Measurements from ENCODE around the gene TAAR2. TPM values are rescaled to one million over a fixed set of nuclear protein-coding genes. Genes with fewer than 3 reads are reported as not detected.

TAAR2 gene
- not detected for polyA plus RNA-seq
- long read RNA-seq, donor 1: 0 reads
- long read RNA-seq, donor 2: 0 reads
- long read RNA-seq, donor 3: 0 reads
- long read RNA-seq, donor 4: 0 reads
- long read RNA-seq, donor 5: 0 reads
- long read RNA-seq, donor 6: 0 reads
- long read RNA-seq, donor 7: 0 reads
- long read RNA-seq, donor 8: 0 reads
- long read RNA-seq, donor 9: 0 reads
- long read RNA-seq, donor 10: 0 reads
- long read RNA-seq, donor 11: 0 reads

GRCh38 chr6:132624175-132624574 is at the start of gene TAAR2:
Gene TAAR2, minus strand, starts transcription at chr6:132624275. Its CDS starts 0 bp downstream, at chr6:132624275.
- DNase-seq: no peak
- Histone ChIP-seq H3K27ac (ENCODE audit: low read length) (no peak within 1 kb of the TSS), H3K9me3 (ENCODE audit: control insufficient read depth, low read depth, low read length) (no peaks in the 10 kb centered on the region), H3K4me1 (ENCODE audit: control insufficient read depth, insufficient read depth, low read length) (no peaks in the 10 kb centered on the region), H3K27me3 (ENCODE audit: control insufficient read depth, insufficient read depth, low read length) (no peaks in the 10 kb centered on the region), H3K4me3 (ENCODE audit: low read length) (no peak within 1 kb of the TSS), H3K36me3 (ENCODE audit: control insufficient read depth, insufficient read depth, low read length) (no peaks in the 10 kb centered on the region)
- no CpG with 5 or more reads among the region's 6 CpGs for WGBS (ENCODE audit: insufficient coverage, low lambda C conversion rate)

- H3K36me3 ChIP-seq (ENCODE audit: control insufficient read depth, insufficient read depth, low read length): no peaks in the 10 kb centered on the region
- H3K9me3 ChIP-seq (ENCODE audit: control insufficient read depth, low read depth, low read length): no peaks in the 10 kb centered on the region
- DNase-seq: peak; percentile 79 to 89
- no peaks in the 10 kb centered on the region for H3K27me3 ChIP-seq (ENCODE audit: control insufficient read depth, insufficient read depth, low read length)
- WGBS (ENCODE audit: insufficient coverage, low lambda C conversion rate): 40% methylated on average over 3 of the region's 10 CpGs
- peaks cover 27% of the 10 kb centered on the region for H3K4me1 ChIP-seq (ENCODE audit: control insufficient read depth, insufficient read depth, low read length)
- peak overlapping the region; percentile 64 for H3K27ac ChIP-seq (ENCODE audit: low read length)
- H3K4me3 ChIP-seq (ENCODE audit: low read length): no peak overlapping the region
Observed at GRCh38 chr6:132673376-132674094, 49.5 kb upstream of the TAAR2 start.

GRCh38 chr6:132671295-132671694 is 47.2 kb upstream of the TAAR2 start:
- peak; percentile 32 to 35 for DNase-seq
- Histone ChIP-seq H3K27me3 (ENCODE audit: control insufficient read depth, insufficient read depth, low read length) (no peaks in the 10 kb centered on the region), H3K36me3 (ENCODE audit: control insufficient read depth, insufficient read depth, low read length) (no peaks in the 10 kb centered on the region), H3K27ac (ENCODE audit: low read length) (peak overlapping the region; percentile 64), H3K9me3 (ENCODE audit: control insufficient read depth, low read depth, low read length) (no peaks in the 10 kb centered on the region), H3K4me1 (ENCODE audit: control insufficient read depth, insufficient read depth, low read length) (peaks cover 27% of the 10 kb centered on the region), H3K4me3 (ENCODE audit: low read length) (no peak overlapping the region)
- 20% methylated on average over 1 of the region's 1 CpG for WGBS (ENCODE audit: insufficient coverage, low lambda C conversion rate)

GRCh38 chr6:132669690-132670291 is 45.7 kb upstream of the TAAR2 start:
- H3K27ac ChIP-seq (ENCODE audit: low read length): peak overlapping the region; percentile 28

DNA sequence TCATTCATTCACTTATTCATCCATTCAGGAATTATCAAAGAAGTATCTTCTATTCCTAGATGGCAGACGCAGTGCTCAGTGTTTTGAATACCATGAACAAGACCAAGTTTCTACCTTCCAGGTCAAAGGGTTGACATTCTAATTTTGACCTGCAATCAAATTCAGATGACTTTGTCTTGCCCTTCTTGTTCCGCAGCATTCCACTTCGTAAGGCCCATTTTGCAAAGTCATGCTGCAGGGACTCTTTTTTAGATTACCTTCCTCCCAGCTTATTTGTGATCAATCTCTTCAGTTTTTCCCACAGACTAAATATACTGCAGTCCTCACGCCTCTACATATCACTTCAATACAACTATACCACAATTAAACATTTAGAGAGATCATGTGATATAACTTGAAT is 42.0 kb upstream of the TAAR2 start:
- 88% methylated on average over 3 of the region's 4 CpGs for WGBS (ENCODE audit: insufficient coverage, low lambda C conversion rate)
- Histone ChIP-seq H3K9me3 (ENCODE audit: control insufficient read depth, low read depth, low read length) (no peaks in the 10 kb centered on the region), H3K36me3 (ENCODE audit: control insufficient read depth, insufficient read depth, low read length) (no peaks in the 10 kb centered on the region), H3K27ac (ENCODE audit: low read length) (no peak overlapping the region), H3K27me3 (ENCODE audit: control insufficient read depth, insufficient read depth, low read length) (no peaks in the 10 kb centered on the region), H3K4me1 (ENCODE audit: control insufficient read depth, insufficient read depth, low read length) (peaks cover 8% of the 10 kb centered on the region), H3K4me3 (ENCODE audit: low read length) (no peak overlapping the region)
- no peak for DNase-seq

More at GRCh38 chr6:132669690-132670291, 45.7 kb upstream of the TAAR2 start:
- H3K4me3 ChIP-seq (ENCODE audit: low read length): no peak overlapping the region
- H3K9me3 ChIP-seq (ENCODE audit: control insufficient read depth, low read depth, low read length): no peaks in the 10 kb centered on the region
- DNase-seq: peak; percentile 33 to 68
- no CpG with 5 or more reads among the region's 4 CpGs for WGBS (ENCODE audit: insufficient coverage, low lambda C conversion rate)
- no peaks in the 10 kb centered on the region for H3K27me3 ChIP-seq (ENCODE audit: control insufficient read depth, insufficient read depth, low read length)
- peaks cover 27% of the 10 kb centered on the region for H3K4me1 ChIP-seq (ENCODE audit: control insufficient read depth, insufficient read depth, low read length)
- no peaks in the 10 kb centered on the region for H3K36me3 ChIP-seq (ENCODE audit: control insufficient read depth, insufficient read depth, low read length)

GRCh38 chr6:132664309-132665034 is 40.4 kb upstream of the TAAR2 start:
- H3K27me3 ChIP-seq (ENCODE audit: control insufficient read depth, insufficient read depth, low read length): no peaks in the 10 kb centered on the region
- no peaks in the 10 kb centered on the region for H3K9me3 ChIP-seq (ENCODE audit: control insufficient read depth, low read depth, low read length)
- H3K4me1 ChIP-seq (ENCODE audit: control insufficient read depth, insufficient read depth, low read length): no peaks in the 10 kb centered on the region
- no peaks in the 10 kb centered on the region for H3K36me3 ChIP-seq (ENCODE audit: control insufficient read depth, insufficient read depth, low read length)
- no peak for DNase-seq
- no peak overlapping the region for H3K27ac ChIP-seq (ENCODE audit: low read length)
- WGBS (ENCODE audit: insufficient coverage, low lambda C conversion rate): no CpG with 5 or more reads among the region's 1 CpG
- no peak overlapping the region for H3K4me3 ChIP-seq (ENCODE audit: low read length)

DNA sequence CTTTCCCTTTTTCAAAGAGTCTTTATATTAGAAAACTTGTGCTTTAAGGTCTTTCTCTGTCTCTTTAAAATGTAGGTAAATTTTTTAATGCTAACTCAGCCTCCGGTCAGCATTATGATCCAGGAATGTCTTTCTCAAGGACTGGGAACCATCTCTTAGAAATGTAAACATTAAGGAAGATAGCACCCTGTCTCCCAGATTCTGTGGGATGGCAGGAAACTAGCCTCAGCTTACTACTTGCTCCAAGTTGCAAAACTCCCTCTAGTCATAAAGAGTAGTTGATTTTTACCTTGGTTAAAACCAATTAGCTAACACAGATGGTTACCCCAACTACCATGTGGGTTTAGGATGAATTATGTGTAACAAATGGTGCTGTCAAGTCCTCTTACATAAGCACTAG is 39.6 kb upstream of the TAAR2 start:
- no peaks in the 10 kb centered on the region for H3K36me3 ChIP-seq (ENCODE audit: control insufficient read depth, insufficient read depth, low read length)
- no peaks in the 10 kb centered on the region for H3K9me3 ChIP-seq (ENCODE audit: control insufficient read depth, low read depth, low read length)
- WGBS (ENCODE audit: insufficient coverage, low lambda C conversion rate): 50% methylated on average over 1 of the region's 1 CpG
- H3K27me3 ChIP-seq (ENCODE audit: control insufficient read depth, insufficient read depth, low read length): no peaks in the 10 kb centered on the region
- no peaks in the 10 kb centered on the region for H3K4me1 ChIP-seq (ENCODE audit: control insufficient read depth, insufficient read depth, low read length)
- H3K4me3 ChIP-seq (ENCODE audit: low read length): no peak overlapping the region
- no peak overlapping the region for H3K27ac ChIP-seq (ENCODE audit: low read length)
- no peak for DNase-seq

DNA sequence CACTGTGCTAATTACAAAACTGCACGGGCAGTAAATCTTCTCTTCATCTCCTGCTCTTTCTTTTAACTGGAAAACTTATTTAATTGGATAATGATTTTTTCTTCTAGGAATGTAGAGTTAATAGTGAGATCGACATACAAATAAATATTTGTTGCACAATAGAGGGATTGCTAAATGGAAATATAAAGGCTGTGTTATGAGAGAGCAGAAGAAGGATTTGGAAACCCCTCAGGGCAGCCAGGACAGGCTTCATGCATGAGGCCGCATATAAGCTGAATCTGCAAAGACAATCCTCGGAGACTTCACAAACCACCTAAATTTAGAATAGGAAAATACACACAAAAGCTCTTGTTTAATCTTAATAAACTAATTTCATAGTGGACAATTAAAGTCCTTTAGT is 37.8 kb upstream of the TAAR2 start:
- Histone ChIP-seq H3K27me3 (ENCODE audit: control insufficient read depth, insufficient read depth, low read length) (no peaks in the 10 kb centered on the region), H3K4me1 (ENCODE audit: control insufficient read depth, insufficient read depth, low read length) (no peaks in the 10 kb centered on the region), H3K27ac (ENCODE audit: low read length) (no peak overlapping the region), H3K9me3 (ENCODE audit: control insufficient read depth, low read depth, low read length) (no peaks in the 10 kb centered on the region), H3K36me3 (ENCODE audit: control insufficient read depth, insufficient read depth, low read length) (no peaks in the 10 kb centered on the region), H3K4me3 (ENCODE audit: low read length) (no peak overlapping the region)
- WGBS (ENCODE audit: insufficient coverage, low lambda C conversion rate): 100% methylated on average over 2 of the region's 4 CpGs
- no peak for DNase-seq

- no peaks in the 10 kb centered on the region for H3K27me3 ChIP-seq (ENCODE audit: control insufficient read depth, insufficient read depth, low read length)
- DNase-seq: no peak
- no CpG with 5 or more reads among the region's 3 CpGs for WGBS (ENCODE audit: insufficient coverage, low lambda C conversion rate)
- no peaks in the 10 kb centered on the region for H3K36me3 ChIP-seq (ENCODE audit: control insufficient read depth, insufficient read depth, low read length)
- H3K4me1 ChIP-seq (ENCODE audit: control insufficient read depth, insufficient read depth, low read length): no peaks in the 10 kb centered on the region
- H3K9me3 ChIP-seq (ENCODE audit: control insufficient read depth, low read depth, low read length): no peaks in the 10 kb centered on the region
- no peak within 1 kb of the TSS for H3K27ac ChIP-seq (ENCODE audit: low read length)
- H3K4me3 ChIP-seq (ENCODE audit: low read length): no peak within 1 kb of the TSS
Observed at GRCh38 chr6:132659082-132659481, 35.0 kb upstream of the TAAR2 start, which contains the start of gene TAAR1. Gene TAAR1, minus strand, starts transcription at chr6:132659182. Its CDS starts 13,179 bp downstream, at chr6:132646003.

- Histone ChIP-seq H3K9me3 (ENCODE audit: control insufficient read depth, low read depth, low read length) (no peaks in the 10 kb centered on the region), H3K27me3 (ENCODE audit: control insufficient read depth, insufficient read depth, low read length) (no peaks in the 10 kb centered on the region), H3K36me3 (ENCODE audit: control insufficient read depth, insufficient read depth, low read length) (no peaks in the 10 kb centered on the region), H3K27ac (ENCODE audit: low read length) (no peak overlapping the region), H3K4me1 (ENCODE audit: control insufficient read depth, insufficient read depth, low read length) (no peaks in the 10 kb centered on the region), H3K4me3 (ENCODE audit: low read length) (no peak overlapping the region)
- WGBS (ENCODE audit: insufficient coverage, low lambda C conversion rate): no CpG with 5 or more reads among the region's 3 CpGs
- DNase-seq: no peak
Observed at GRCh38 chr6:132651062-132651461, 27.0 kb upstream of the TAAR2 start.
